ENCODE measurements around the gene PINLYP. TPM values are rescaled to one million over a fixed set of nuclear protein-coding genes. Genes with fewer than 3 reads are reported as not detected.

The PINLYP gene
- total RNA-seq, 1 experiment from 2014 or later, result 11.9 TPM

- Histone ChIP-seq H4K8ac (replicated peaks; ENCODE audit: insufficient read length, low read depth, low read length) (no peak overlapping the region), H3K79me2 (ENCODE audit: insufficient read depth, low read length) (no peaks in the 10 kb centered on the region)
- no peak for TF ChIP-seq CTCF (conservative IDR thresholded peaks at IDR 0.05)
Observed at GRCh38 chr19:43612374-43612773, 36.8 kb downstream of the PINLYP start.

More at GRCh38 chr19:43612374-43612773, 36.8 kb downstream of the PINLYP start:
- no CpG with 5 or more reads among the region's 12 CpGs for WGBS (ENCODE audit: extremely low coverage, insufficient read length, low lambda C conversion rate)
- H4K20me1 ChIP-seq (ENCODE audit: control insufficient read depth, insufficient read depth, insufficient read length), result no peaks in the 10 kb centered on the region
- H2BK120ac ChIP-seq (ENCODE audit: low read depth, low read length, poor library complexity, severe bottlenecking), result no peak overlapping the region
- H3K27me3 ChIP-seq (ENCODE audit: insufficient read depth, low read length), result no peaks in the 10 kb centered on the region
- no peak overlapping the region; a peak in 1 of 7 replicates for H3K27ac Mint-ChIP-seq
- no peak overlapping the region for H3K18ac ChIP-seq (ENCODE audit: insufficient read length, low read depth, low read length)
- no peak overlapping the region for H2BK20ac ChIP-seq (ENCODE audit: low read depth, low read length, poor library complexity, severe bottlenecking)
- H4K91ac ChIP-seq (ENCODE audit: insufficient read length, low read depth, low read length), result no peak overlapping the region
- H3K4me1 Mint-ChIP-seq, result peaks cover 7 to 8% of the 10 kb centered on the region in 2 experiments
- H3K4ac ChIP-seq (ENCODE audit: low read depth, low read length), result no peak overlapping the region
- no peak overlapping the region for H4K5ac ChIP-seq (ENCODE audit: insufficient read length, low read depth, low read length)
- no peak overlapping the region for H3T11ph ChIP-seq (ENCODE audit: low read length)
- H2AFZ ChIP-seq (ENCODE audit: low read length), result no peak overlapping the region
- H3K27ac ChIP-seq (ENCODE audit: insufficient read length, low read depth, low read length), result no peak overlapping the region
- H3K79me1 ChIP-seq (ENCODE audit: insufficient read depth, low read depth, low read length, poor library complexity, severe bottlenecking), result no peaks in the 10 kb centered on the region
- H3K4me1 ChIP-seq (ENCODE audit: insufficient read depth, low read length), result no peaks in the 10 kb centered on the region
- no peak overlapping the region for H3K9ac ChIP-seq (ENCODE audit: extremely low read depth, insufficient read length, low read length)
- no peak overlapping the region for H3K4me3 Mint-ChIP-seq
- H3K56ac ChIP-seq (ENCODE audit: insufficient read length, low read depth, low read length), result no peak overlapping the region
- H3K14ac ChIP-seq (ENCODE audit: insufficient read depth, low read length), result no peak overlapping the region
- peaks cover 28 to 41% (median 36%) of the 10 kb centered on the region in 3 experiments for H3K36me3 Mint-ChIP-seq (ENCODE audit: insufficient read depth in 1 of 3, low read depth in 3 of 3)
- no peak for DNase-seq
- no peak overlapping the region for H2BK5ac ChIP-seq (ENCODE audit: insufficient read length, low read length)
- H3K4me2 ChIP-seq (ENCODE audit: insufficient read depth, insufficient read length, low read length), result no peak overlapping the region
- H3K23ac ChIP-seq (ENCODE audit: insufficient read length, low read depth, low read length), result no peak overlapping the region
- H3K27me3 Mint-ChIP-seq (ENCODE audit: low read depth), result no peaks in the 10 kb centered on the region; the same call in 1 of the 2 replicates
- peaks cover 3% of the 10 kb centered on the region in 2 experiments; a peak in 4 of 5 replicates for H3K9me3 Mint-ChIP-seq
- no peak overlapping the region for H2BK15ac ChIP-seq (ENCODE audit: low read depth, low read length)
- no peaks in the 10 kb centered on the region for H3K23me2 ChIP-seq (ENCODE audit: insufficient read length, low read depth, low read length, poor library complexity, severe bottlenecking)
- no peak overlapping the region for H2BK12ac ChIP-seq (ENCODE audit: insufficient read length, low read depth, low read length)
- H2AK5ac ChIP-seq (ENCODE audit: insufficient read length, low read length), result no peak overlapping the region
- no peaks in the 10 kb centered on the region for H3K9me3 ChIP-seq (ENCODE audit: control insufficient read depth, low read depth, low read length)

Data from H9 (cell line).